ENCODE data around the gene CATSPERZ. TPM values are rescaled to one million over a fixed set of nuclear protein-coding genes. Genes with fewer than 3 reads are reported as not detected.

The CATSPERZ gene, protein sequence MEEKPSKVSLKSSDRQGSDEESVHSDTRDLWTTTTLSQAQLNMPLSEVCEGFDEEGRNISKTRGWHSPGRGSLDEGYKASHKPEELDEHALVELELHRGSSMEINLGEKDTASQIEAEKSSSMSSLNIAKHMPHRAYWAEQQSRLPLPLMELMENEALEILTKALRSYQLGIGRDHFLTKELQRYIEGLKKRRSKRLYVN
- total RNA-seq (2014; rRNA removed), result 0.29 TPM in 1 of 2 replicates, not detected in the other
- 0.17 TPM for polyA plus RNA-seq (2012)

DNA sequence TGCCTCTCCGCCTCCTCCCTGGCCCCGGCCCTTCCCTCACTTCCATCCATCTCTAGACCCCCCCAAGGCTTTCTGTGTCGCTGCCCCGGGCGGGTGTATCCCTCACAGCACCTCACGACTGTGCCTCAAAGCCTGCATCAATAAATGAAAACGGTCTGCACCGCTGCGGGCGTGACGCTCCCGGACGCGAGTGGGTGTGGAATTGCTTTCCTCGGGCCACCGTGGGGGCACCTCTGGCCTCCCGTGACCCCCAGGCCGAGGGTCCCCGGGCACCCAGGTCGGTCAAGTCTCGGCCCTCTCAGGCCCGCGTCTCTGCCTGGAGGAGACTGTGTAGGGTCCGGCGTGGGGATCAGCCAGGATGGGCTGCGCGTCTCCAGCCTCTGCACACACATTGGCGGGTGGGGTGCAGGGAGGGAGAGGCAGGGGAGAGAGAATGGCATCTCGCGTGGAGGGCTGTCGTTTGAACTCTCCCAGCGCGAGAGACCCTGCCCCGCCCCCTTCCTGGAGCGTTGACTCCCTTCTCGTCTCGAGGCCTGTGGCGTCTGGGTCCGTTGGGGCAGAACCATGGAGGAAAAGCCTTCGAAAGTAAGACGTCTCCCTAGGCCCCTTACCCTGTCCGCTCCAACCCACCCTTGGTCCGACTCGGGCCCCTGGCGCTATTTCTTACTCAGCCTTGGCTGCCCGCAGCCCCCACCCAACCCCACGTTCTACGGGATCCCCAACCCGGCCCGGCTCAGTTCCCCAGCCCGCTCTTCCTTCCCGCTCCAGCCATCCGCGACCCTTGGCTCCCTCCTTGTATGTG, at the start of gene CATSPERZ:
Gene CATSPERZ (plus strand): TSS at position 512 of the 802 bp plus-strand sequence. CDS start 53 bp downstream, at position 565.
- no peak for DNase-seq (ENCODE audit: low read depth)

DNA sequence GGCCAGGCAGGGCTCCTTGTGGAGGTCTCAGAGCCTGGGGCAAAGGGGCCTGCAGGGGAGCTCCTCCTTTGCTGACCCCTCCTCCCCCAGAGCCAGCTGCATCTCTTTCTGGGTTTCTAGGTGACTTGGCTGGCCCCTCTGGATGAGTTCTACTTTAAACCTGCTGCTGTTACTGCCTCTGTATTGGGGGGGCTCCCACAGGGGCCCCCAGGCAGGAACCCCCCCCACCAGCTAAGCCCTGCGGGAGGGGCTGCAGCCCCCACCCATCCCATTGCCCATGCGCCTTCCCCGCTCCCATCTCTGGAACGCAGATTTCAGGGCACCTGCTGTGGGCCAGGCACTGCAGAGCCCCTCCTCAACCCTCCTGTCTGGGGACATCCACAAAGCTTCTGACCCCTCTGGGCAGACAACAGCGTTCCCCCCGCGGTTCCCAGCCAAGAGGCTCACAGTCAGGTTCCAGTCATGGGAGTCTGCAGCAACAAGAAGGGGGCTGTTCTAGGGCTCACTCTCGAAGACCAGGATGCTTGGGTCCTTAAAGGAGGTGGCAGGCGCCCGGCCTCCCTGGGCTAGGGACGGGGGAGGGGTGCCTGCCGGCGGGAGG, 49.6 kb upstream of the CATSPERZ start:
- no peak for DNase-seq (ENCODE audit: low read depth)

DNA sequence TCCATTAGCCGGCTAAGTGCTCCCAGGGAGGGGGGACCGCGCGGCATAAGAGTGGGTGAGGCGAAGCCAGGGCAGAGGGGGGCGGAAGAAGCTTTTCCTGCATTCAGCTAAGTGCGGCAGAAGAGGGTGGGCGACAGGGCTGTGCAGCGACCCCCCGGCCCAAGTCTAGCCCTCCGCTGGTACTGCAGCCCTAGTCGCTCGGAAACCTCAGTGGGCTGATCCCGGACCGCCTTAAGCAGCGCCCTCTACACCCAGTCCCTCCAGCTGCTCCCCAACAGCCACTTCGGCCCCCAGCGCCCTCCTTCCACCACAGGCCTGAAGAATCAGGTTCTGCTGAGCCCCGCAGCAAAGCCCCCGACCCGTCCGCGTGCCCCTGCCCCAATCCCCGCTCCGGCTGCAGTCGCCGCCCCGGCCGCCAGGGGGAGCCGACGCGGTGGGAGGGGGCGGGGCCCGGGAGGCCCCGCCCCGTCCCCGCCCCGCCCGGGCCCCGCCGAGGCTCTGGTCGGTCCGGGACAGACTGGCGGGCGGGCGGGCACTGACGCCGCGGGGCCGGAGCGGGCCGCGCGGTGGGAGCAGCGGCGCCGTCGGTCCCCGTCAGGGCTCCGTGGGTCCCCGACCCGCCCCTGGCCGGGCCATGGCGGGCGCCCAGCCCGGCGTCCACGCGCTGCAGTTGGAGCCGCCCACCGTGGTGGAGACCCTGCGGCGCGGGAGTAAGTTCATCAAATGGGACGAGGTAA, 49.0 kb upstream of the CATSPERZ start, which contains the start of gene PLCB3:
Gene PLCB3 (plus strand): TSS at position 515 of the 737 bp plus-strand sequence. CDS start 120 bp downstream, at position 635.
- no peak for DNase-seq (ENCODE audit: low read depth)

DNA sequence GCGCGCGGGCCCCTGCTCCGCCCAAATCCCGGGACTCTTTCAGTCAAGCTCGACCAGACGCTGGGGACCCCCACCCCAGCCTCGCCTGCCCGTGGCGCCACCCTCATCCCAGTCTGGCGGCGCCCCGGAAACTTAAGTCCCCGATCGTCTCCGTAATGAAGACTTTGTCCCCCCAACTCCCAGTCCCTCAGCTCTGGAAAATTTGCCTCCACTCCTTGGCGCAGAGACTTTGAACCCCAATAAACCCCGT, 48.5 kb upstream of the CATSPERZ start:
- DNase-seq (ENCODE audit: low read depth), result no peak

DNA sequence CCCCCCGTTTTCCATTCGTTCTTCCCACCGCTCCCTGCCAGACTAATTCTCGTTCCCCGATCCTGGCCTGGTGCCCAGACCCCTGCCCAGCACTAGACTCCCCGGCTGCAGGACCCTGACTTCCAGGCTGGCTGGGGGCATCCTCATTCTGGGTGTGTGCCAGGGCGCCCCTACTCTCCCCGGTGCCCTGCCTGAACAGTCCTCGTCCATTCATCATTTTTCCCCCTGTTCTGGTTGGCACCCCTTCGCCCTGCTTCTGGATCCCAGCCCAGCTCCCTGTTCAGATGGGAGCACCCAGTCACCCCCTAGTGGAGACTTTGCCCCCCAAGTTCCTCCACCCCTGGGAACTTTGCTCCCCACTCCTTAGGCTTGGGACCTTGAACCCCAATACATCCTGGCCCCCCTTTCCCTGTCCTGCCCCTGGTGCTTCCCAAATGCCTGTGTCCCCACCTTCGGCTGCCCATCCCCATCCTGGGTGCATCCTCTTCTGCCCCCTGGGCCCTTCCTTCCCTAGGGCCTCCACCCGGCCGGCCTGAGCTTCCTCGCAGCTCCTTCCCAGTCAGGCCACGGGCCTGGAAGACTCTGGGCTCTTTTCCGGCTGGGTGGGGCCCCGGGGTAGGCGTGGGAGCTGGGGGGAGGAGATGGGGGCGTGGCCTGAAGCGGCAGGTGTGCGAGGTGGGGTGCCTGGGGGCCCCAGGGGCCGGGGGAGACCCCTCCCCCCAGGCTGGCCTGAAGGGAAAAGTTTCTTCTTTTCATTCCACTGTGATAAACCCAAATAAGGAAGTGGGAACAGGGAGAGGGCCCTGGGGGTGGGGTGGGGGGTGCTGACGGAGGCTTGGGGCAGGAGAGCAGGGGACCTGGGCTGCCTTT, 47.9 kb upstream of the CATSPERZ start:
- no peak for DNase-seq (ENCODE audit: low read depth)

DNA sequence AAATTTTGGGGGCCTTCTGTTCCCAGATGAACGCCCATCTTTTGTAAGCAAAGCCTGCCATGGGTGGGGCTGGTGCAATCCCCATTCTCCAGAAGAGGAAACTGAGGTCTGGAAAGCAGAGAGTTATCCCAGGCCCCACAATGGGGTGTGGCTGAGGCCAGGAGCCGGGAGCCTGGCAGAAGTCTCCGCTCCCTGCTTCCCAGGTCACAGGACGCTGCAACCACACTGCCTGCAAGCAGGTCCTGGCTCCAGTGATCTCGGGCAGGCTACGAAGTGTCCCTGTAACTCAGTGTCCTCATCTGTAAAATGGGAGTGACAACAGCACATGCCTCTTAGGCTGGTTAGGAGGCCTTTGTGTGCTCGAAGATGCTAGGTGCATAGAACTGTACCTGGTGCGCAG, 47.1 kb upstream of the CATSPERZ start:
- no peak for DNase-seq (ENCODE audit: low read depth)

DNA sequence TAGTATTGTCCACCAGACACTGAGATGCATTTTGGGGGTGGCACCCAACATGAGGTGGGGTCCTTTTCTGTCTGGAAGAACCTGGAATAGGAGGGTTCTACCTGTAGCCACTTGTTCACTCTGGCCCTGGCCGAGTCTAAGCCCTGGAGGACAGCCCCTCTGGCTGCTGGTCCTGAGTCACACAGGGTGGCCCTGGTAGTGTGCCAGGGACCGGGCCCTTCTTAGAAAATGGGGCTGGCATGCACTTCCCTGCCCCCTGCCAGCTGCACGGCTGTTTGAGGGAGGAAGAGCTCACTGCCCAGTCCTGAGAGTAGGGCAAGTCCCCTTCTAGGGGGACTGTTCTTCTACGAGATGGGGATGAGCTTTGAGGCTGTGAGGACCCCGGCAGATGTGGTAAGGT, 46.7 kb upstream of the CATSPERZ start:
- no peak for DNase-seq (ENCODE audit: low read depth)

DNA sequence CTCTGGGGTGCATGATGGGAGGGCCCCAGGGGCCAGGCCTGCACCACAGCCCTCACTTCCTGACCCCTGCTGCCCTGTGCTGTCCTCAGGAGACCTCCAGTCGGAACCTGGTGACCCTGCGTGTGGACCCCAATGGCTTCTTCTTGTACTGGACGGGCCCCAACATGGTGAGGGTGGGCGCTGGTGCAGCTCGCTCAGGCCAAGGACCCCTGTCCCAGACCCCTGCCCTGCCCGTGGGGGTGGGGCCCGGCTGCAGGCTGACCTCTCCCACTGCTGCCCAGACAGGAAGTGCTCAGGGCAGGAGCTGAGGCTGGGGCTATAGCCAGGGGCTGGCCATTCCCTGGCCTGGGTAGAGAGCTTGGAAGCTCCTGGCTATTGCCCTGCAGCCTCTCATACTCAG, 45.8 kb upstream of the CATSPERZ start:
- no peak for DNase-seq (ENCODE audit: low read depth)

DNA sequence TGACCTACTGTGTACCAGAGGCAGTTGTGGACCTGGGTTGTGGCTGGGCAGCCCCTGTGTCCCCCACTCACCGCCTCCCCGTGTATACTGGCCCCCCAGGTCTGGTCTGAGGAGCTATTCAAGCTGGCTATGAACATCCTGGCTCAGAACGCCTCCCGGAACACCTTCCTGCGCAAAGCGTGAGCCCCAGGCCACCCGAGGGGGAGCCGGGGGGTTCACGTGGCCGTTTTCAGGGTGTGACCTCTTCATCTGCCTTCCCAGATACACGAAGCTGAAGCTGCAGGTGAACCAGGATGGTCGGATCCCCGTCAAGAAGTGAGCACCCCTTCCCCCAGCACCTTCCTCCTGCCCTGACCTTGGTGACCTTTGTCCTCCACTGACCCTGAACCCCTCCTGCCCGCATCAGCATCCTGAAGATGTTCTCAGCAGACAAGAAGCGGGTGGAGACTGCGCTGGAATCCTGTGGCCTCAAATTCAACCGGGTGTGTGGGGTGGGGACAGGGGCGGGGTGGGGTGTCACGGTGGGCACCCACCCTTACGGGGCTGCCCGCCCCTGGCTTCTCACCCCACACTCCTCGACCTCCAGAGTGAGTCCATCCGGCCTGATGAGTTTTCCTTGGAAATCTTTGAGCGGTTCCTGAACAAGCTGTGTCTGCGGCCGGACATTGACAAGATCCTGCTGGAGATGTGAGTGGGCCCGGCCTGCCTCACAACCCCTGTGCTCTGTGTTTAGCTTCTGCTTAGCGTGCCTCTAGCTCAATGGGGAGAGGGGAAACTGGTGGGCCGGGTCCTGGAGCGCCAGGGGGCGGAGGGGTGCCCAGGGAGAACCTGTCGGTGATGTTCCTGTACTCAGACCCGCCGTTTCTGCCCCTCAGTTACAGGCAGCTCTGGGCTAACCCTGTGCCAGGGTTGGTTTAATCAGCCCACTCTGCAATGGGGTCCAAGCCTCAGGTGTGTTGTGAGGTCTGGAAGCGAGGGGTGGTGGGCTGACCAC, 44.7 kb upstream of the CATSPERZ start:
- no peak for DNase-seq (ENCODE audit: low read depth)

DNA sequence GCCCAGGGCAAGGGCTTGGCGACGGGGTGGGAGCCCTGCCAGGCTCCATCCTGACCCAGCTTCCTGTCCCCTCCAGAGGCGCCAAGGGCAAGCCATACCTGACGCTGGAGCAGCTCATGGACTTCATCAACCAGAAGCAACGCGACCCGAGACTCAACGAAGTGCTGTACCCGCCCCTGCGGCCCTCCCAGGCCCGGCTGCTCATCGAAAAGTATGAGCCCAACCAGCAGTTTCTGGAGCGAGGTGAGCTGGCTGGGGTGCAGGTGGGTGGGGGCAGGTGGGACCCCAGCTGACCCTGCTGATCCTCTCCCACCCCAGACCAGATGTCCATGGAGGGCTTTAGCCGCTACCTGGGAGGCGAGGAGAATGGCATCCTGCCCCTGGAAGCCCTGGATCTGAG, 43.9 kb upstream of the CATSPERZ start:
- no peak for DNase-seq (ENCODE audit: low read depth)

DNA sequence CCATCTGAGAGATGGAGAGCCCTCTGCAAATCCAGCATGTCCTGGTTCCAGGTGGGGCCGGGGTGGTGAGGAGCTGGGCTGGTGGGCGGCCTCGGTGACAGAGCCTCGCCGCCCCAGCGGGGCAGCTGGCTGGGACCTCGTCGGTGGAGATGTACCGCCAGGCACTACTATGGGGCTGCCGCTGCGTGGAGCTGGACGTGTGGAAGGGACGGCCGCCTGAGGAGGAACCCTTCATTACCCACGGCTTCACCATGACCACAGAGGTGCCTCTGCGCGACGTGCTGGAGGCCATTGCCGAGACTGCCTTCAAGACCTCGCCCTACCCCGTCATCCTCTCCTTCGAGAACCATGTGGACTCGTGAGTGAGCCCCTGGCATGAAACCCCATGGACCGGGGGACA, 41.8 kb upstream of the CATSPERZ start:
- no peak for DNase-seq (ENCODE audit: low read depth)

DNA sequence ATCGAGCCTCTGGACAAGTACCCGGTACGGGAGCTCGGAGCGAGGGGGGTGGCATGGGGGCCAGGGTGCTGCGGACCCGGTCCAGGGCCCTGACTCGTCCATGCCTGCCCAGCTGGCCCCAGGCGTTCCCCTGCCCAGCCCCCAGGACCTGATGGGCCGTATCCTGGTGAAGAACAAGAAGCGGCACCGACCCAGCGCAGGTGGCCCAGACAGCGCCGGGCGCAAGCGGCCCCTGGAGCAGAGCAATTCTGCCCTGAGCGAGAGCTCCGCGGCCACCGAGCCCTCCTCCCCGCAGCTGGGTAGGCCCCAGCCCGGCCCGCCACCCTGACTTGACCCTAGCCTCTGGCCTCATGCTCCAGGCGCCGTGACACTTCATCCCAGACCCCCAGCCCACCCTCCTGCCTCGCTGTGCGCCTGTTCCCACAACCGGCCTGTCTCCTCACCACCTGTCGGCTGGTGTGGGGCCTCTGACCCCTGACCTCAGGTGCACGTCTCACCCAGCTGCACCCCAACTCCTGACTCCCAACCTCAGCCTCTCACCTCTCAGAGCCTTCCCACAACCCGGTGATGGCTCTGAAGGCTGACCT, 41.1 kb upstream of the CATSPERZ start:
- no peak for DNase-seq (ENCODE audit: low read depth)

DNA sequence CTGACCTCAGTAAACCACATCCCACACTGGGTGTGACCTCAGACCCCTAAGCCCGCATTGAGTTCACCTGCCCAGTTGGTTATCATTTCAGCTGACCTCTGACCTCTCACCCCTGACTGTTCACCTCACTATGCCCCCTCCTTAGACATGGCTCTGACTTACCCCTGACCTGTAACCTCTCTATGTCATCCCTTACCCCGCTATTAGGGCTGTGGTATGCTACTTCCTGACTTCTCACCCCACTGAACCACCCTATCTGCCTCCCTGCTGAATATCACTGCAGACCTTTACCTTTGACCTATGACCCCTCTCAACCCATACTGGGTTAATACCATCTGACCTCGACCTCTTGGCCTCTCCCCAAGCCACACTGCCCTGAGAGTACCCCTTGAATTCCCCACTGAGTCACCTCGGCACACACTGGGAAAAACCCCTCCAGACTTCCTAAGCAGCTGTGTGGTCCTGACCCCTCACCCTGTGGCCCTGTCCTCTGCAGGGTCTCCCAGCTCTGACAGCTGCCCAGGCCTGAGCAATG, 40.6 kb upstream of the CATSPERZ start:
- peak; percentile 17 for DNase-seq (ENCODE audit: low read depth)

DNA sequence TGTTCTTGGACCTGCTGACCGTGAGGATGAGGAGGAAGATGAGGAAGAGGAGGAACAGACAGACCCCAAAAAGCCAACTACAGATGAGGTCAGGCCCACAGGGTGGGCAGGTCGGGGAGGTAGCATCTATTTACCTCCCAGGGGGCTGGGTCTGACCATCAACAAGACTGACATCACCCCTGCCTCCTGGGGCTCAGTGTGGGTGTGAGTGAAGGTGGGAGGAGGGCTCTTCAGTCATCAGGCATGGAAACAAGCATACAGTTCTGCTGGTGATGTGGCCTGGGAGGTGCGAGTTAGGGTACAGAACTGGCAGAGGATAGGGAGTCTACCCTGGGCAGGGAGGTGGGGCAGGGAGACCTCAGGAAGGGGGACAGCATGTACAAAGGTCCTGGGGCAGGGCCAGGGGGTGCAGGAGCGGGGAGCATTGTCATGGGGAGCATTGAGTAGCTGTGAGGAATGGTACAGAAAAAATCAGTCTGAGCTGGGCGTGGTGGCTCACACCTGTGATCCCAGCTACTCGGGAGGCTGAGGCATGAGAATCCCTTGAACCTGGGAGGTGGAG, 39.9 kb upstream of the CATSPERZ start:
- no peak for DNase-seq (ENCODE audit: low read depth)

DNA sequence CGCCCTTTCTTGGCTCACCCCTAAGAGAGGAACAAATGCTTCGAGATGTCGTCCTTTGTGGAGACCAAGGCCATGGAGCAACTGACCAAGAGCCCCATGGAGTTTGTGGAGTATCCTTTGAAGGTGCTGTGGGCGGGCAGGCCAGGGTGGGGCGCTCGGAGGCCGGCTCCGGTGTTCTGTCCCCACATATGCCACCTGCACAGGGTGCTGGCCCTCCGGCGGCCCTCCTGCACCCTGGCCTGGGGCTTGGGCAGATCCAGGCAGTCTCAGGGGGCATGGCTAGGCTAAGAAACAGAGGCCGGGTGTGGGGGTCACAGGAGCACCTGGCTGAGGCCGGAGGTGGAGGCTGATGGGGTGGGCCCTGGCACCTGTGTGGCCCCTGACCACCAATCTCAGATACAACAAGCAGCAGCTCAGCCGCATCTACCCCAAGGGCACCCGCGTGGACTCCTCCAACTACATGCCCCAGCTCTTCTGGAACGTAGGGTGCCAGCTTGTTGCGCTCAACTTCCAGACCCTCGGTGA, 38.5 kb upstream of the CATSPERZ start:
- no peak for DNase-seq (ENCODE audit: low read depth)

DNA sequence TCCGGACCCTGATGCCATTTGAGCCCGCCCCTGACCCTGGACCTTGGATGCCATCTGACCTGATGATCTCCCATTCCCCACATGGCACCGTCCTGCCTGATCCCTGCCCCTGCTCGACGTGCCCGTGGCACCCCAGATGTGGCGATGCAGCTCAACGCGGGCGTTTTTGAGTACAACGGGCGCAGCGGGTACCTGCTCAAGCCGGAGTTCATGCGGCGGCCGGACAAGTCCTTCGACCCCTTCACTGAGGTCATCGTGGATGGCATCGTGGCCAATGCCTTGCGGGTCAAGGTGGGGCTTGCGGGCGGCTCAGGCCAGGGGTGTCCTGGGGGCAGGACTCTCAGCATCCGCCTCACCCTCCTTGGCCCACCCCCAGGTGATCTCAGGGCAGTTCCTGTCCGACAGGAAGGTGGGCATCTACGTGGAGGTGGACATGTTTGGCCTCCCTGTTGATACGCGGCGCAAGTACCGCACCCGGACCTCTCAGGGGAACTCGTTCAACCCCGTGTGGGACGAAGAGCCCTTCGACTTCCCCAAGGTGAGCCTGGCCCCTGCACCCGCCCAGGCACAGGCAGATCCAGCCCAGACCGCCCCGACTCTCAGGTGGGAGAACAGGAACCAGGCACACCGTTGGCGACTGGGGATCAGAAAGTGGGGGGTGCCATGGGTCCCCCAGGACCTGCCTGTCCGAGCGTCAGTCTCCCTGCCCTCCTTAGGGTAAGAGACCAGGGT, 37.7 kb upstream of the CATSPERZ start:
- no peak for DNase-seq (ENCODE audit: low read depth)

DNA sequence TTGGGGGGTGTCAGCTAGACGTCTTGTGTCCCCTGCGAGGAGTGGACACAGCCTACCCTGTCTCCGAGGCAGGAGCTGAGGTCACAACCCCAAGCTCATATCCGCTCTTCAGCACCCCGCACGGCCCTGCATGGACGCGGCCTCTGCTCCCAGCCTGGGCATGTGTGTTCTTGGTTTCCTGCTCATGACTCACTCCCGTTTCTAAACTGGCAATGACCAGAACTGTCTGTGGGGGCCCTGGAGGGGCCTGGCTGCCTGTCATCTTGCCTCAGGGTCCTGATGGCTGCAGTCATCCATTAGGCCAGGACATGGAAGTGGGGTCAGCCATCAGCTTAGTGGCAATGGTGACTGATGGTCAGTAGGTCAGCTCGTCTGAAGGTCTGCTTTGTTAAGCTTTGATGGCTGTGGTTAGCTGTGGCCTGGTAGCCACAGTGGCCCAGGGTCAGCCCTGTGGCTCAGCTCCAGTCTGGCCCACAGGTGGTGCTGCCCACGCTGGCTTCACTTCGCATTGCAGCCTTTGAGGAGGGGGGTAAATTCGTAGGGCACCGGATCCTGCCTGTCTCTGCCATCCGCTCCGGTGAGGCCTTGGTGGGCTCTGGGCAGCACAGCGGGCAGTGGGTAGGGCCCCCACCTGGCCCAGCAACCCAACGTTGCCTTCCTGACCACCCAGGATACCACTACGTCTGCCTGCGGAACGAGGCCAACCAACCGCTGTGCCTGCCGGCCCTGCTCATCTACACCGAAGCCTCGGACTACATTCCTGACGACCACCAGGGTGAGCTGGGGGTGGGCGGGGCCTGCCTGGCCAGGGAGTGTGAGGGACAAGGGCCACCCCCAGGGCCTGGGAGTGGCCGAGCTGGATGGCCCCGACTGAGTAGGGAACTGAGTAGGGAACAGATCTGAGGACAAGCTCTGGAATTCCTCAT, 36.9 kb upstream of the CATSPERZ start:
- peak; percentile 54 for DNase-seq (ENCODE audit: low read depth)

All from LHCN-M2 (cell line).